CD14-positive monocyte (primary cell): ENCODE measurements around the gene C1QTNF9. TPM values are rescaled to one million over a fixed set of nuclear protein-coding genes. Genes with fewer than 3 reads are reported as not detected.

Experiments used
- DNase-seq, 3 donors: peaks; one replicate each; pipeline ENCODE4 v3.0.0-alpha.2; 2011 to 2022
- H2AFZ ChIP-seq: 2 replicates; pipeline ENCODE4 v1.6.0; 2012; ENCODE audit warnings: mild to moderate bottlenecking, low read depth, low read length, inconsistent platforms; ENCODE audit not compliant: insufficient read depth, poor library complexity, severe bottlenecking
- H3K27ac ChIP-seq, 2 donors: 1 replicate in 1 of 2; 2 replicates in 1 of 2; pipeline ENCODE4 v1.5.1; 2012 to 2013; ENCODE audit warnings: low read length in 2 of 2, control low read depth in 1 of 2, inconsistent platforms in 1 of 2, low read depth in 1 of 2, mild to moderate bottlenecking in 1 of 2
- H3K27me3 ChIP-seq, 2 donors: one replicate each; pipeline versions ENCODE4 v1.6.0 to v1.6.1; 2011 to 2013; ENCODE audit warnings: low read length in 2 of 2; ENCODE audit not compliant: control insufficient read depth in 2 of 2, insufficient read depth in 2 of 2
- H3K36me3 ChIP-seq, 2 donors: replicated peaks in 1 of 2; 1 replicate in 1 of 2; 2 replicates in 1 of 2; pipeline versions ENCODE4 v1.5.1 to v1.6.1; 2012 to 2013; ENCODE audit warnings: low read length in 2 of 2, control low read depth in 1 of 2, inconsistent platforms in 1 of 2, mild to moderate bottlenecking in 1 of 2; ENCODE audit not compliant: insufficient read depth in 2 of 2, control insufficient read depth in 1 of 2
- H3K4me1 ChIP-seq, 2 donors: 1 replicate in 1 of 2; 2 replicates in 1 of 2; pipeline versions ENCODE4 v1.5.1 to v1.6.1; 2012 to 2013; ENCODE audit warnings: low read length in 2 of 2, control low read depth in 1 of 2, inconsistent platforms in 1 of 2, mild to moderate bottlenecking in 1 of 2, moderate library complexity in 1 of 2; ENCODE audit not compliant: insufficient read depth in 2 of 2, control insufficient read depth in 1 of 2
- H3K4me2 ChIP-seq: replicated peaks from 2 replicates; pipeline ENCODE3; 2012; ENCODE audit warnings: low read length, moderate library complexity, mild to moderate bottlenecking; ENCODE audit not compliant: poor library complexity, severe bottlenecking; ENCODE audit errors: extremely low read depth
- H3K4me3 ChIP-seq, 3 experiments: fragments of 200-600 bp in 1 of 3; sonication (generic) in 1 of 3; replicated peaks in 1 of 3; 1 replicate in 2 of 3; 2 replicates in 1 of 3; pipeline ENCODE4 v1.5.1; 2011 to 2013; ENCODE audit warnings: low read length in 3 of 3, mild to moderate bottlenecking in 3 of 3, control low read depth in 2 of 3, low read depth in 2 of 3, inconsistent platforms in 1 of 3, moderate library complexity in 1 of 3
- H3K79me2 ChIP-seq: 2 replicates; pipeline ENCODE4 v1.6.0; 2012; ENCODE audit warnings: mild to moderate bottlenecking, control low read depth, inconsistent platforms, low read length, moderate library complexity; ENCODE audit not compliant: insufficient read depth
- H3K9ac ChIP-seq: 2 replicates; pipeline ENCODE4 v1.6.0; 2017; ENCODE audit warnings: low read length, mild to moderate bottlenecking; ENCODE audit not compliant: insufficient read depth, poor library complexity, severe bottlenecking
- H3K9me3 ChIP-seq, 2 donors: replicated peaks in 1 of 2; 1 replicate in 1 of 2; 2 replicates in 1 of 2; pipeline versions ENCODE4 v1.5.1 to v1.6.1; 2012 to 2013; ENCODE audit warnings: low read length in 2 of 2, control low read depth in 1 of 2; ENCODE audit not compliant: control insufficient read depth in 1 of 2, insufficient read depth in 1 of 2
- H4K20me1 ChIP-seq: 2 replicates; pipeline ENCODE4 v1.6.0; 2012; ENCODE audit warnings: mild to moderate bottlenecking, low read length, control low read depth, moderate library complexity; ENCODE audit not compliant: insufficient read depth
- H3K27ac Mint-ChIP-seq, 7 donors: one replicate each; pipeline ENCODE4 v1.8.0; 2020; ENCODE audit warnings: mild to moderate bottlenecking in 7 of 7, mixed read lengths in 7 of 7, moderate library complexity in 6 of 7, inconsistent platforms in 2 of 7
- H3K27me3 Mint-ChIP-seq, 3 donors: one replicate each; pipeline ENCODE4 v1.8.0; 2021 to 2022; ENCODE audit warnings: low read depth in 3 of 3, mild to moderate bottlenecking in 3 of 3, mixed read lengths in 3 of 3, moderate library complexity in 3 of 3, inconsistent platforms in 1 of 3
- H3K36me3 Mint-ChIP-seq, 2 donors: one replicate each; pipeline ENCODE4 v1.8.0; 2020; ENCODE audit warnings: mixed read lengths in 2 of 2, inconsistent platforms in 1 of 2, mild to moderate bottlenecking in 1 of 2
- H3K4me1 Mint-ChIP-seq: one replicate; pipeline ENCODE4 v1.8.0; 2020; ENCODE audit warnings: mild to moderate bottlenecking, mixed read lengths
- H3K4me3 Mint-ChIP-seq, 2 donors: one replicate each; pipeline ENCODE4 v1.8.0; 2020; ENCODE audit warnings: mild to moderate bottlenecking in 2 of 2, mixed read lengths in 2 of 2, moderate library complexity in 1 of 2
- H3K9me3 Mint-ChIP-seq, 7 donors: one replicate each; pipeline ENCODE4 v1.8.0; 2020 to 2022; ENCODE audit warnings: mixed read lengths in 7 of 7, mild to moderate bottlenecking in 6 of 7, moderate library complexity in 6 of 7, inconsistent platforms in 2 of 7
- CTCF ChIP-seq: fragments of 200-600 bp; IDR thresholded peaks from one replicate; pipeline ENCODE4 v1.8.0; 2022; ENCODE audit warnings: antibody characterized with exemption, mild to moderate bottlenecking
- WGBS: methylation state at CpG from one replicate; pipeline ENCODE4 v1.1.5; 2013; ENCODE audit warnings: missing lambda C conversion rate; ENCODE audit not compliant: insufficient coverage; 5-methylcytosine and 5-hydroxymethylcytosine counted together
- intact Hi-C, 2 donors: fragments of 100-400 bp; cut with micrococcal nuclease; formaldehyde crosslinking; loops; one replicate each; pipeline versions ENCODE4 v1.15.0 to v1.15.1; 2023
- polyA plus RNA-seq, 3 donors: library from polyadenylated mRNA; depleted of rRNA in 1 of 3; unstranded in 2 of 3; stranded (reverse) in 1 of 3; fragments of 300-500 nt in 2 of 3; fragments of >200 nt in 1 of 3; fragmentation: Illumina TruSeq in 2 of 3; gene quantifications; 1 replicate in 2 of 3; 2 replicates in 1 of 3; pipeline ENCODE4 v1.2.3, GENCODE V29; 2012 to 2021

The C1QTNF9 gene
- polyA plus RNA-seq, 3 donors, result not detected

- Histone ChIP-seq H3K4me3 (no peak overlapping the region), H3K4me2 (no peak overlapping the region), H3K9ac (no peak overlapping the region), H3K79me2 (no peaks in the 10 kb centered on the region), H4K20me1 (peaks cover 19% of the 10 kb centered on the region), H2AFZ (no peak overlapping the region), H3K36me3 (peaks cover 86 to 95% of the 10 kb centered on the region in 2 donors), H3K27ac (peak overlapping the region in 1 of 2 donors; percentile 20), H3K4me1 (peaks cover 9 to 13% of the 10 kb centered on the region in 2 donors), H3K27me3 (no peaks in the 10 kb centered on the region), H3K9me3 (no peaks in the 10 kb centered on the region)
- H3K27ac Mint-ChIP-seq, result peak overlapping the region in 5 of 7 donors; percentile 14 to 63 (median 42)
- TF ChIP-seq CTCF, result no peak
- H3K9me3 Mint-ChIP-seq, result peaks cover 0 to 2% (median 0%) of the 10 kb centered on the region in 7 donors
- H3K27me3 Mint-ChIP-seq, result no peaks in the 10 kb centered on the region
- 98% methylated on average over 9 of the region's 10 CpGs for WGBS
- peaks cover 90 to 94% of the 10 kb centered on the region in 2 donors for H3K36me3 Mint-ChIP-seq
- H3K4me1 Mint-ChIP-seq, result peaks cover 11% of the 10 kb centered on the region
- DNase-seq, result no peak
- intact Hi-C loops, result no loop called here
- H3K4me3 Mint-ChIP-seq, result no peak overlapping the region
Observed at GRCh38 chr13:24293746-24294145, 15.6 kb upstream of the C1QTNF9 start.

GRCh38 chr13:24299488-24300114 lies 9.8 kb upstream of the C1QTNF9 start:
- H3K9me3 ChIP-seq, result no peaks in the 10 kb centered on the region
- H3K27ac Mint-ChIP-seq, result peak overlapping the region in 4 of 7 donors; percentile 17 to 70 (median 48)
- peaks cover 96 to 97% of the 10 kb centered on the region in 2 donors for H3K36me3 Mint-ChIP-seq
- TF ChIP-seq CTCF, result no peak
- no peak overlapping the region for H3K4me3 ChIP-seq
- H3K4me2 ChIP-seq, result no peak overlapping the region
- no peak overlapping the region for H3K9ac ChIP-seq
- peaks cover 33% of the 10 kb centered on the region for H4K20me1 ChIP-seq
- peak overlapping the region in 1 of 2 donors; percentile 25 for H3K27ac ChIP-seq
- H3K4me1 Mint-ChIP-seq, result no peaks in the 10 kb centered on the region
- WGBS, result 96% methylated on average over 11 of the region's 16 CpGs
- intact Hi-C loops, result no loop called here
- no peaks in the 10 kb centered on the region for H3K9me3 Mint-ChIP-seq
- no peaks in the 10 kb centered on the region for H3K27me3 ChIP-seq
- DNase-seq, result no peak
- no peaks in the 10 kb centered on the region for H3K79me2 ChIP-seq
- peaks cover 99 to 100% of the 10 kb centered on the region in 2 donors for H3K36me3 ChIP-seq
- H3K27me3 Mint-ChIP-seq, result no peaks in the 10 kb centered on the region
- no peak overlapping the region for H3K4me3 Mint-ChIP-seq
- no peaks in the 10 kb centered on the region for H3K4me1 ChIP-seq
- no peak overlapping the region for H2AFZ ChIP-seq
